ENCODE data around the gene ANXA2R. TPM values are rescaled to one million over a fixed set of nuclear protein-coding genes. Genes with fewer than 3 reads are reported as not detected.
A peak's percentile ranks its signal among the peaks of the same experiment; 100 is the strongest.

Gene ANXA2R
- total and polyA plus RNA-seq, 2 experiments from 2014 or later, result 0.93 to 4.5 TPM

GRCh38 chr5:43045236-43045635 lies 5.1 kb upstream of the ANXA2R start:
- Histone ChIP-seq H3K4me2 (no peak overlapping the region), H2AFZ (no peak overlapping the region), H3K36me3 (replicated peaks; ENCODE audit: insufficient read depth, low read depth) (no peaks in the 10 kb centered on the region), H3K4me1 (ENCODE audit: insufficient read depth) (peaks cover 22% of the 10 kb centered on the region), H3K9me2 (replicated peaks; ENCODE audit: insufficient read depth) (no peaks in the 10 kb centered on the region), H3K27ac (no peak overlapping the region), H3K4me3 (no peak overlapping the region), H3K9me3 (ENCODE audit: low read depth) (no peaks in the 10 kb centered on the region), H3K27me3 (no peaks in the 10 kb centered on the region), H4K20me1 (ENCODE audit: insufficient read depth, poor library complexity, severe bottlenecking) (no peaks in the 10 kb centered on the region), H3K79me2 (peaks cover 20% of the 10 kb centered on the region)
- TF ChIP-seq EZH2 (IDR thresholded peaks at IDR 0.05; ENCODE audit: borderline replicate concordance) (no peak), EZH2phosphoT487 (IDR thresholded peaks at IDR 0.05; ENCODE audit: low read depth, severe bottlenecking, unreplicated experiment) (no peak)
- TF ChIP-seq, protein P1, sequence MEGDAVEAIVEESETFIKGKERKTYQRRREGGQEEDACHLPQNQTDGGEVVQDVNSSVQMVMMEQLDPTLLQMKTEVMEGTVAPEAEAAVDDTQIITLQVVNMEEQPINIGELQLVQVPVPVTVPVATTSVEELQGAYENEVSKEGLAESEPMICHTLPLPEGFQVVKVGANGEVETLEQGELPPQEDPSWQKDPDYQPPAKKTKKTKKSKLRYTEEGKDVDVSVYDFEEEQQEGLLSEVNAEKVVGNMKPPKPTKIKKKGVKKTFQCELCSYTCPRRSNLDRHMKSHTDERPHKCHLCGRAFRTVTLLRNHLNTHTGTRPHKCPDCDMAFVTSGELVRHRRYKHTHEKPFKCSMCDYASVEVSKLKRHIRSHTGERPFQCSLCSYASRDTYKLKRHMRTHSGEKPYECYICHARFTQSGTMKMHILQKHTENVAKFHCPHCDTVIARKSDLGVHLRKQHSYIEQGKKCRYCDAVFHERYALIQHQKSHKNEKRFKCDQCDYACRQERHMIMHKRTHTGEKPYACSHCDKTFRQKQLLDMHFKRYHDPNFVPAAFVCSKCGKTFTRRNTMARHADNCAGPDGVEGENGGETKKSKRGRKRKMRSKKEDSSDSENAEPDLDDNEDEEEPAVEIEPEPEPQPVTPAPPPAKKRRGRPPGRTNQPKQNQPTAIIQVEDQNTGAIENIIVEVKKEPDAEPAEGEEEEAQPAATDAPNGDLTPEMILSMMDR (IDR thresholded peaks at IDR 0.05; ENCODE audit: poor library complexity), result no peak
- WGBS (ENCODE audit: low lambda C conversion rate, missing lambda C conversion rate), result 41% methylated on average over 4 of the region's 4 CpGs
- DNase-seq (ENCODE audit: low spot score), result no peak

- no peak for DNase-seq (ENCODE audit: low spot score)
- Histone ChIP-seq H3K27ac (no peak overlapping the region), H3K27me3 (no peaks in the 10 kb centered on the region), H3K4me3 (no peak overlapping the region), H4K20me1 (ENCODE audit: insufficient read depth, poor library complexity, severe bottlenecking) (no peaks in the 10 kb centered on the region), H3K9me2 (replicated peaks; ENCODE audit: insufficient read depth) (no peaks in the 10 kb centered on the region), H3K4me2 (peak overlapping the region; percentile 77), H3K36me3 (replicated peaks; ENCODE audit: insufficient read depth, low read depth) (no peaks in the 10 kb centered on the region), H3K79me2 (peaks cover 20% of the 10 kb centered on the region), H2AFZ (no peak overlapping the region), H3K9me3 (ENCODE audit: low read depth) (no peaks in the 10 kb centered on the region), H3K4me1 (ENCODE audit: insufficient read depth) (peaks cover 19% of the 10 kb centered on the region)
- TF ChIP-seq, protein P1 (IDR thresholded peaks at IDR 0.05; ENCODE audit: poor library complexity), result no peak
- TF ChIP-seq EZH2 (IDR thresholded peaks at IDR 0.05; ENCODE audit: borderline replicate concordance) (no peak), EZH2phosphoT487 (IDR thresholded peaks at IDR 0.05; ENCODE audit: low read depth, severe bottlenecking, unreplicated experiment) (no peak)
- WGBS (ENCODE audit: low lambda C conversion rate, missing lambda C conversion rate), result 20% methylated on average over 26 of the region's 26 CpGs
Measured at GRCh38 chr5:43044181-43044914, 4.2 kb upstream of the ANXA2R start.

GRCh38 chr5:43043400-43043756 lies 3.3 kb upstream of the ANXA2R start:
- Histone ChIP-seq H3K9me3 (ENCODE audit: low read depth) (no peaks in the 10 kb centered on the region), H3K9me2 (replicated peaks; ENCODE audit: insufficient read depth) (no peaks in the 10 kb centered on the region), H4K20me1 (ENCODE audit: insufficient read depth, poor library complexity, severe bottlenecking) (no peaks in the 10 kb centered on the region), H3K27ac (peak overlapping the region; percentile 96), H3K4me3 (peak overlapping the region; percentile 76), H3K36me3 (replicated peaks; ENCODE audit: insufficient read depth, low read depth) (no peaks in the 10 kb centered on the region), H3K27me3 (no peaks in the 10 kb centered on the region), H3K4me2 (peak overlapping the region; percentile 95), H2AFZ (peak overlapping the region; percentile 55), H3K79me2 (peaks cover 22% of the 10 kb centered on the region), H3K4me1 (ENCODE audit: insufficient read depth) (peaks cover 11% of the 10 kb centered on the region)
- no peak for TF ChIP-seq EZH2phosphoT487 (IDR thresholded peaks at IDR 0.05; ENCODE audit: low read depth, severe bottlenecking, unreplicated experiment)
- TF ChIP-seq, protein P1 (IDR thresholded peaks at IDR 0.05; ENCODE audit: poor library complexity), result no peak
- TF ChIP-seq EZH2 (IDR thresholded peaks at IDR 0.05; ENCODE audit: borderline replicate concordance), result no peak
- DNase-seq (ENCODE audit: low spot score), result no peak
- 10% methylated on average over 7 of the region's 7 CpGs for WGBS (ENCODE audit: low lambda C conversion rate, missing lambda C conversion rate)
